PC-9 (cell line): ENCODE measurements around the gene TTLL3.

ENCODE experiments used
- EZH2 ChIP-seq: fragments of 200-600 bp; sonication (generic); IDR thresholded peaks from 2 replicates; pipeline ENCODE4 v1.8.0; 2017; ENCODE audit warnings: antibody characterized with exemption, low read depth
- TF ChIP-seq, protein P1 (sequence below): fragments of 200-600 bp; sonication (generic); conservative IDR thresholded peaks from 2 replicates; pipeline ENCODE4 v1.6.1; 2017; ENCODE audit warnings: mixed run types, antibody characterized with exemption, mild to moderate bottlenecking, moderate library complexity

DNA sequence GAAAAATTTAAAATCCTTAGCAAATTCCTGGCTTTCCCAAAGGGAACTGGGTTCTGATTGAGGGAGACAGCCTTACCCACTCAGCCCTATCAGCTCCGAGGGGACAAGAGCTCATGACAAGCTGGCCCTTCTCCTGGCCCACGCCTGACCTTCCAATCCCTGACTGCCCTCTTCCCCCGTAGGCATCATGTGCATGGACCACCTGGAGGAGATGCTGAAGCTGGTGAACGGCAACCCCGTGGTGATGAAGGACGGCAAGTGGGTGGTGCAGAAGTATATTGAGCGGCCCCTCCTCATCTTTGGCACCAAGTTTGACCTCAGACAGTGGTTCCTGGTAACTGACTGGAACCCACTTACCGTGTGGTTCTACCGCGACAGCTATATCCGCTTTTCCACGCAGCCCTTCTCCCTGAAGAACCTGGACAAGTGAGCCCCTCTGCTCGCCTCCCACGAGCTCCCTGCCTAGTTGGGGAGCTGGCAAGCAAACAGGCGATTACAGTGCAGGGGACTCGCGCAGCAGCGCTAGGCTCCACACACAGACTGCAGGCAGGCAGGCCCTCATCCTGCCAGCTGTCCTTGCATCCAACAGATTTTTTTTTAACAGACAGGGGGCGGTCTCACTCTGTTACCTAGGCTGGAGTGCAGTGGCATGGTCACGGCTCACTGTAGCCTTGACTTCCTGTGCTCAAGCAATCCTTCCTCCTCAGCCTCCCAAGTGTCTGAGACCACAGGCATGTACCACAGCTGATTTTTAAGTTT, 16.9 kb downstream of the TTLL3 start:
- TF ChIP-seq, protein P1, sequence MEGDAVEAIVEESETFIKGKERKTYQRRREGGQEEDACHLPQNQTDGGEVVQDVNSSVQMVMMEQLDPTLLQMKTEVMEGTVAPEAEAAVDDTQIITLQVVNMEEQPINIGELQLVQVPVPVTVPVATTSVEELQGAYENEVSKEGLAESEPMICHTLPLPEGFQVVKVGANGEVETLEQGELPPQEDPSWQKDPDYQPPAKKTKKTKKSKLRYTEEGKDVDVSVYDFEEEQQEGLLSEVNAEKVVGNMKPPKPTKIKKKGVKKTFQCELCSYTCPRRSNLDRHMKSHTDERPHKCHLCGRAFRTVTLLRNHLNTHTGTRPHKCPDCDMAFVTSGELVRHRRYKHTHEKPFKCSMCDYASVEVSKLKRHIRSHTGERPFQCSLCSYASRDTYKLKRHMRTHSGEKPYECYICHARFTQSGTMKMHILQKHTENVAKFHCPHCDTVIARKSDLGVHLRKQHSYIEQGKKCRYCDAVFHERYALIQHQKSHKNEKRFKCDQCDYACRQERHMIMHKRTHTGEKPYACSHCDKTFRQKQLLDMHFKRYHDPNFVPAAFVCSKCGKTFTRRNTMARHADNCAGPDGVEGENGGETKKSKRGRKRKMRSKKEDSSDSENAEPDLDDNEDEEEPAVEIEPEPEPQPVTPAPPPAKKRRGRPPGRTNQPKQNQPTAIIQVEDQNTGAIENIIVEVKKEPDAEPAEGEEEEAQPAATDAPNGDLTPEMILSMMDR = peak; percentile 56
- no peak for TF ChIP-seq EZH2
